GM18517 (cell line): ENCODE results near the gene SPATA31D3.
"Not testable (repeated sequence)": the region's sequence is repeated elsewhere in the genome, so short reads cannot be mapped to it uniquely, and the experiment has no call there.

Source experiments
- ATAC-seq: cut with Tn5 transposase; IDR thresholded peaks from one replicate; pipeline ENCODE4 v1.9.1; 2021; ENCODE audit warnings: mild to moderate bottlenecking, moderate library complexity; ENCODE audit not compliant: unreplicated experiment

The SPATA31D3 gene

DNA sequence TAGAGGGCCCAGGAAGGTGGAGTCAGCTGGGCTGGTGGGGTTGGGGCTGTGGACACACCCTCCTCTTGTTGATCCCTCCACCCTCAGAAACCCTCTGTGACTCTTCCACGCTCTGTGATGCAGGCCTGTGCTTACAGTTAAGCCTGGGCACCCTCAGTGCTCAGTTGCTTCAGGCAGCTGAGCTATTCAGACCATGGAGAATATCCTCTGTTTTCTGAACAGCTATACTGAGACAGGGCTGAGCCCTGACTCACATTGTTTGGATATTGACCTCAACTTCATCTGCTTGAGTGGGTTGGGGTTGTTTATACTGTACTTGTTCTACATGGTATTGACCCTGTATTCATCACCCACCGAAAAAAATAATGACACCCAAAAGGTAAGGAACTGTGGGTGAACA, at the start of gene SPATA31D3:
SPATA31D3 (plus strand) TSS at position 108 of the 400 bp plus-strand sequence; CDS start at position 194, 86 bp downstream.
- not testable (repeated sequence) for ATAC-seq

DNA sequence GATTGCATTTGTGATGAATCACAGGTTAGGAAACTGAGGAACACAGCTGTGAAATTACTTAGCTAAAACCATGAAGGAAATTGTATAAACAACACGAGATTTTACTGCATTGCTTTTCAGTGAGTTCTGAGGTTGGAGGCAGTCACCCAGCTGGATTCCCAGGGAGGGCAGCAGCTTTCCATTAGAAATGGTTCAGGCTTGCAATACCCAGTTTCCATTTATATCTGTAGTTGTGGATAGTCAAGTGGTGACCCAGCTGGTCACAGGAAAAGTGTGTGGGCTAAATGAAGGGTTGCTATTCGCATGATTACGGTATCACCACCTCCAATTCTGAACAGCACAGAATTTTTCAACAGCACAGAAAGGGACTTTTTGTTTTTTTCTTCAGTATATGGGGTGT, 49.4 kb upstream of the SPATA31D3 start:
- no peak for ATAC-seq

DNA sequence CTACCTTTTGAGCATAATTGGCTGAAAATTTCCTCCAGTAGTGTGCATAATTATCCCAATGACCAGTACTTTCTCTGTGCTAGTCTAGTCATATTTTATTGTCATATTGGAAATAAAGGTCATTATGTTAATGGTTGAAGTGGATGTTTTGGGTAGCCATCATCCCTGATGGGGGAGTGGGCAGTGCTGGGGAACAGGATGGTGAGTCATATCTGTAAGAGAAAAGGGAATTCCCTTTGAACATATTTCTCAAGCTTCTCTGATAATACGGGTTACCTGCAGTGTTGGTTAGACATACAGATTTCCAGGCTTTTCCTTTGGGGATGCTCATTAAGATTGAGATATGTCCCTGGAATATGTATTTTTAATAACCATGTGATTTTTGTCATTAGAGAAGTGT, 48.4 kb upstream of the SPATA31D3 start:
- ATAC-seq: no peak

GRCh38 chr9:81896070-81896469, 47.2 kb upstream of the SPATA31D3 start:
- ATAC-seq: no peak

- no peak for ATAC-seq
These were observed 44.4 kb upstream of the SPATA31D3 start for GRCh38 chr9:81898851-81899250.

DNA sequence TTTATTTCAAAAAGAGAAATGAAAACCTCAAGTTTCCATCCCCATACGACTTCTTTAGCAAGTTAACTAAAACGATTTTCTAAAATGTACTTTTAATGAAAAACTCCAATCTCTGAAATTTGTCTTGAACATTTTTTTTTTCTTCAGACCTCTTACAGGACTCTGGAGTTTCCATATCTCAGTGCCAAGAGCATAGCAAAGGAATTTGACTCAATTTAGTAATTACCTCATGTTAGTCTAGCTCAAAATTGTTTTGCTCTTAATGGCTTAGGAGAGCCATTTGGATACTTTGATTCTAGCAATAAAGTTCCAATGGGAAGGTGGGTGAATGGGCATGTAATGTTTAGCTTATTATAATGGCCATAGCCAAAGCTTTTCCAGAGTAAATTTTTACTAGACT, 41.1 kb upstream of the SPATA31D3 start:
- ATAC-seq: no peak

DNA sequence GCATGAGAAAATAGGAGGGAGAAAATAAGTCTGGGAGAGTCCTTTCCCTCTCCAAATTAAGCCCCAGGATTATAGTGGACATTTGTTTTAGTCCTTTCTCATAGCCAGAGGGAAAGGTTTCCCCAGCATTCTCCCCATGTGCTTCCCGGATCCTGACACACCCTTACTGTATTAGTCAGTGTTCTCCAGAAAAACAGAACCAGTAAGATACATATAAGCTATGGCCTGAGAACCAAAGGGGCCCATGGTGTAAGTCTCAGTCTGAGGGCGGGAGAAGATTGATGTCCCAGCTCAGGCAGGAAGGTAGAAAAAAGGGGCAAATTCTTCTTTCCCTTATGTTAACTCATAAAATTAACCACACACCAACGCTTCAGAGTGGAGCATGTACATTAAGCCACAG, 40.7 kb upstream of the SPATA31D3 start:
- no peak for ATAC-seq

GRCh38 chr9:81906671-81907070, 36.6 kb upstream of the SPATA31D3 start:
- no peak for ATAC-seq

GRCh38 chr9:81912135-81912534, 31.2 kb upstream of the SPATA31D3 start:
- no peak for ATAC-seq

DNA sequence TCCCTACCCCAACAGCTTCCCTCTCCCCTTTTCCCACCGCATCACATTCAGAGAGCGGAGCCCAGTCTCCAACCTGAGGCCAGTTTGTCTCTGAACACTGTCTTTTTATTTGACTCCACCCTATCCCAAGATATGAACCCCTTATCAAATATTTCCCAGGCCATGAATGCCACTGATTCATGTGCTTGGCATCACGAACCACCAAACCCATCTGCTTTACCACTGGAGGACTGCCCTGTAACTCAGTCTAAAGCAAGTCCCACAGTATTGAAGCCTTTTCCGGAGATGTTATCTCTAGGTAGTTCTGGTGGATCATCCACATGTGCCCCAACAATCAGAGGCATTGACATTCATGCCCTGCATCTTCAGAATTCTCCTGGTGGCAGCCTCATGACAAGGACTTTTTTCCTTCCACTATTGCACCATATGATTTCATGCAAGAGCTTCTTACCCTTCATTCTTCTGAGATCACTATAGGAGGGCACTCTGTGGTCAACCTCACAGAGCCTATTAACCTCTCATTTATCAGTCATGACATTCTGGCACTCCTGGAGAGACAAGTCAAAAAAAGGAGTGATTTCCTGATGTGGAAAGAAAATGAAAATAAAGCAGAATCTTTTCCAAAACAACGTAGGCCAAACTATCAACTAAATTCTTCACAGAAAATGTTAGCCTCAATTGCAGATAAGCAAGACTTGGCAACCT, 27.3 kb upstream of the SPATA31D3 start:
- ATAC-seq: no peak

GRCh38 chr9:81918507-81918906, 24.8 kb upstream of the SPATA31D3 start:
- ATAC-seq: not testable (repeated sequence)

- ATAC-seq: not testable (repeated sequence)
These were observed 15.0 kb upstream of the SPATA31D3 start, which contains the start of gene SPATA31D4 for GRCh38 chr9:81928305-81928704. Gene SPATA31D4, plus strand, starts transcription at chr9:81928428. Its CDS starts 86 bp downstream, at chr9:81928514.

- not testable (repeated sequence) for ATAC-seq
These were observed 13.2 kb upstream of the SPATA31D3 start for GRCh38 chr9:81930147-81930546.

GRCh38 chr9:81933547-81933946, 9.8 kb upstream of the SPATA31D3 start:
- not testable (repeated sequence) for ATAC-seq

DNA sequence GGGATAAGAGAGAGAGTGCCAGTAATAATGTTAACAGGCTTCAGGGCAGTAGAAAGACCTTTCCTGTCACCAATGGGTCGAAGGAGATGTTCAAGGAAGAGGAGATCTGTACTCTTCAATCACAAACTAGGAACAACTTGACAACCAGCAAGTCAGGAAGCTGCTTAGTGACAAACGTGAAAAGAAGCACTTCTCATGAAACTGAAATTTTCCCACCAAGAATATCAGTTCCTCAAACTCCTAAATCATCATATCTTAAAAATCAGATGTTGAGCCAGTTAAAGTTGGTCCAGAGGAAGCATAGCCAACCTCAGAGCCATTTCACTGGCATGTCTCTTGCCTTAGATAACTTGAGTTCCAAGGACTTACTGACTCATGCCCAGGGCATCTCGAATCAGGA, 5.3 kb downstream of the SPATA31D3 start:
- ATAC-seq: not testable (repeated sequence)

- ATAC-seq: no peak
These were observed 9.8 kb downstream of the SPATA31D3 start for GRCh38 chr9:81953096-81953495.

GRCh38 chr9:81955625-81956024, 12.3 kb downstream of the SPATA31D3 start:
- no peak for ATAC-seq

DNA sequence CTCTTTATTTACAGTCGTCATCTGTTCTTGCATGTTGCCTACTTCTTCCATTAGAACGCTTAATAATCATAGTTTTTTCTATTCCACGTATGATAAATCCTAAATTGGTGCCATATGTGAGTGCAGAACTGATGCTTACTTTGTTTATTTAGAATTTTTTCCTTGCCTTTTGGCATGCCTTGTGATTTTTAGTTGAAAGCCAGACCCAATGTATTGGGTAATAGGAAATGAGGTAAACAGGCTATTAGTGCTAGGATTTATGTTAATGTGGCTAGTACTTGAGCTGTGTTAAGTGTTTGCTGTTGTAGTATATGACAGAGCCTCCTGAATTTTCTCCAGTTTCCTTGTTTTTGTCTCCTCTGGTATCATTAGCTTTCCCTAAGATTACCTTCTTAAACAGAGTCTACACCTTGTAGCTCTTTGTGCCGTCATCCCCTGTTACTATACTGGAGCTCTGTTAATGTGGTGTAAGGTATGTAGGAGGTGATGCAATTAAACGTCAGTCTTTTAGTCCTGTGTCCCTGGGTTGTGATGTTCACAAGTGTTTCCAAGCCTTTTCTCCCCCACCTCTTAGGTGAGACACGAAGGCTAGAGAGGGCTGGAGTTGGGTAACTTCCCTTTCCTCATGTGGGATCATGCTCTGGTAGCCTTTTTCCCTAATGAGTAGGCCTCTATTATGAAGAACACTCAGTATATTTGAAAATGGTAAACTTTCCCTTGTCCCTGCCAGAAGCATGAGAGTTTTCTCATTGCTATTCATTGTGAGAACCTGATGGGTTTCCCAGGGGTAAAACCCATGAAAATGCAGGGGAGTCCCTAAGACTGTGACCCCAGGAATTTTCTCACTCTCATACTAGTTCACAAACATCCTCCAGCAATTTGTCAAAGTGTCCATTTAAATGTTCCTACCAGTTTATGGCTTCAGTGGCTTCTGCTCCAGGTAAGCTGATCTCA, 21.2 kb downstream of the SPATA31D3 start:
- ATAC-seq: no peak

DNA sequence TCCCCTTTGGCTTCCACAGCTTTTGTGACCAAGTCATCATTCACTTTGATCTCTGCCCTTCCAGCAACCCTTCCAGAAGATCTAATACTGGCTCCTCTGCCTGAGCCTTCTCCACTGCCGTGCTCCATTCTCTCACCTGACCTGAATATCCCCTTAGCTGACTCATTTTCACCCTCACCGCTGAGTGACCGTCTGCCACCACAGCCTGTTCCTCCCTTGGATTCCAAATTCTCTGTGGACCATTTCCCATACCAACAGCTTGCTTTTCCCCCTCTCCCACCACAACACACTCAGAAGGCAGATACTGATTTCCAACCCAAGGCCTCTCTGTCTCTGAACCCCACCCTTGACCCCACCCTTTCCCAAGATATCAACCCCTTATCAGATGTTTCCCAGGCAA, 24.7 kb downstream of the SPATA31D3 start:
- ATAC-seq: no peak

GRCh38 chr9:81969971-81970370, 26.7 kb downstream of the SPATA31D3 start:
- no peak for ATAC-seq

DNA sequence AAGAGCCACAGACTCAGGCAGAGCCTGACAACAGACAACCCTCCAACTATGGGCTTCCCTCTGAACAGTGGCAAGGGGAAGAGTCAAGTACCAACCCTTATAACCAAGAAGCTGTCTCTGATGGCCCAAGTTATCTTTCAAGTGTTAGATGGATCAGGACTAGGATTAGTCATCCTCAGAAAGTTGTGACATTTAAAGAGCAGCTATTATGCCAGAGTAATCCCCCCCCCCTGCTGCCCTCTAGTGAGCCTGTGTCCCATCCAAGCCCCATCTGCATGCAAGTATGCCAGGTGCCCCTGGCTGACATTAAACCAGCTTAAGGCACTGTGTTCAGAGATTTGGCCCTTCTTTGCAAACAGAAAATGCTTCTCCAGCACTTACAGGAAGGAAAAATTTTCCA, 28.4 kb downstream of the SPATA31D3 start:
- no peak for ATAC-seq

DNA sequence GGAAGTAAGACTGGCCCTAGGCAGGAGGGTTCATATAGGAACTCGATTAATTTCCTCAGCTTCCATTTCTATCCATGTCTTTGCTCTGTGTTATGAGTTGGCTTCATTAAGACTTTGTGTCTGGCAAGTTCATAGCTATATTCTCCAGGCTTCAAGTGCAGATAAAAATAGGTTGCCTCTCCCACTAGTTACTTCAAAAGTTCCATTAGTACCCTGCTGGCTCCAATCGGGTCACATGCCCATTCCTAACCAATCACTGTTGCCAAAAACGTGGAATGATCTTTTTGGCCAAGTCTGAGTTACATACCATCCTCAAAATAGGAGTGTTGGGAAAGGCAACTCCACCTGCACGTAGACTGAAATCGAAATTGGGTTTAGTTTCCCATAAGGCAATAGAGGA, 31.5 kb downstream of the SPATA31D3 start:
- no peak for ATAC-seq
